ENCODE data around the gene ITGA7. TPM values are rescaled to one million over a fixed set of nuclear protein-coding genes. Genes with fewer than 3 reads are reported as not detected.

ITGA7 gene
- total RNA-seq, 1 donor from 2014 or later, result 26.5 TPM

DNA sequence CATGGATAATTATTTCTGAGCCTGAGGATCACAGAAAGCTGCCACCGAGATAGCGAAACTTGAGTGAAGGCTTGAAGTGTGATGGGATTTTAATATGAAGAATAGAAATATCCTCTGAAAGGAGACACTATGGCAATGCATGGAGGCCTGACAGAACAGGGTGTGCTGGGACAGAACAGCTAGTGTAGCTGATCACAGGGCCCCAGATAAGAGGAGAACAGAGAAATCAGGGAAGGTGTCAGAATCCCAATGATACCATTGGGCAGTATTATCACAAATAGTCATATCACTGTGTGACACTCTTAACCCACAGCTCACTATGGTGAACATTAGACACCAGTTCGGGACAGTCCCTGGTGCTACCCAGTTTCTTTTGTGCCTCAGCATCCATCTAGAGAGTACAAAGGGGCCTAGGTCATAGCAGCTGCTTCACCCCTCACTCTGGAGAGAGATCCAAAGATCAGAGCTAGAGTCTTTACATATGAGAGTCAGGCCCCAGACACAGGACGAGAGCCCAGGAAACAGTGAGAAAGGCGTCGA, 71.5 kb downstream of the ITGA7 start:
- TF ChIP-seq, protein P1, sequence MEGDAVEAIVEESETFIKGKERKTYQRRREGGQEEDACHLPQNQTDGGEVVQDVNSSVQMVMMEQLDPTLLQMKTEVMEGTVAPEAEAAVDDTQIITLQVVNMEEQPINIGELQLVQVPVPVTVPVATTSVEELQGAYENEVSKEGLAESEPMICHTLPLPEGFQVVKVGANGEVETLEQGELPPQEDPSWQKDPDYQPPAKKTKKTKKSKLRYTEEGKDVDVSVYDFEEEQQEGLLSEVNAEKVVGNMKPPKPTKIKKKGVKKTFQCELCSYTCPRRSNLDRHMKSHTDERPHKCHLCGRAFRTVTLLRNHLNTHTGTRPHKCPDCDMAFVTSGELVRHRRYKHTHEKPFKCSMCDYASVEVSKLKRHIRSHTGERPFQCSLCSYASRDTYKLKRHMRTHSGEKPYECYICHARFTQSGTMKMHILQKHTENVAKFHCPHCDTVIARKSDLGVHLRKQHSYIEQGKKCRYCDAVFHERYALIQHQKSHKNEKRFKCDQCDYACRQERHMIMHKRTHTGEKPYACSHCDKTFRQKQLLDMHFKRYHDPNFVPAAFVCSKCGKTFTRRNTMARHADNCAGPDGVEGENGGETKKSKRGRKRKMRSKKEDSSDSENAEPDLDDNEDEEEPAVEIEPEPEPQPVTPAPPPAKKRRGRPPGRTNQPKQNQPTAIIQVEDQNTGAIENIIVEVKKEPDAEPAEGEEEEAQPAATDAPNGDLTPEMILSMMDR (IDR thresholded peaks at IDR 0.05; ENCODE audit: insufficient read depth, low read depth, low read length), result no peak
- no peak for TF ChIP-seq EZH2 (IDR thresholded peaks at IDR 0.05; ENCODE audit: insufficient read depth, low read length)
- Histone ChIP-seq H3K4me3 (ENCODE audit: insufficient read depth, low read depth, low read length) (no peak overlapping the region), H3K36me3 (ENCODE audit: insufficient read depth, low read length) (no peaks in the 10 kb centered on the region), H3K4me1 (ENCODE audit: insufficient read depth, low read length) (no peaks in the 10 kb centered on the region), H4K20me1 (ENCODE audit: insufficient read depth, low read length) (no peaks in the 10 kb centered on the region), H3K9me3 (ENCODE audit: insufficient read depth, low read depth, low read length) (no peaks in the 10 kb centered on the region), H3K79me2 (ENCODE audit: insufficient read depth, low read length) (no peaks in the 10 kb centered on the region), H2AFZ (ENCODE audit: low read depth, low read length) (no peak overlapping the region), H3K4me2 (ENCODE audit: low read length) (no peak overlapping the region), H3K27ac (ENCODE audit: low read depth, low read length) (no peak overlapping the region), H3K27me3 (ENCODE audit: insufficient read depth, low read length) (peaks cover 14% of the 10 kb centered on the region), H3K9ac (ENCODE audit: low read length) (no peak overlapping the region)
- Mint-ChIP-seq H3K9me3 (ENCODE audit: unreplicated experiment) (no peaks in the 10 kb centered on the region), H3K27ac (ENCODE audit: unreplicated experiment) (no peak overlapping the region), H3K4me3 (ENCODE audit: unreplicated experiment) (no peak overlapping the region), H3K36me3 (ENCODE audit: low read depth, unreplicated experiment) (no peaks in the 10 kb centered on the region), H3K27me3 (ENCODE audit: low read depth, unreplicated experiment) (peaks cover 39% of the 10 kb centered on the region), H3K4me1 (ENCODE audit: low read depth, unreplicated experiment) (no peaks in the 10 kb centered on the region)
- DNase-seq (ENCODE audit: low read depth) (no peak), FAIRE-seq (no peak)

Other genes starting within 250 kb of the ITGA7 start
- not detected in 2 replicates for gene OR6C70, start 237.8 kb downstream of the ITGA7 start, total RNA-seq
- not detected in 2 replicates for gene OR6C68, start 215.5 kb downstream of the ITGA7 start, total RNA-seq
- not detected in 2 replicates for gene OR6C4, start 158.3 kb downstream of the ITGA7 start, total RNA-seq
- not detected in 2 replicates for gene OR2AP1, start 135.4 kb downstream of the ITGA7 start, total RNA-seq
- gene OR10P1, start 71.0 kb downstream of the ITGA7 start, total RNA-seq, result not detected in 2 replicates
- 49.2 and 51.0 TPM in 2 replicates for gene BLOC1S1, start 8.1 kb upstream of the ITGA7 start, total RNA-seq
- 1.4 and 2.1 TPM in 2 replicates for gene RDH5, start 12.5 kb upstream of the ITGA7 start, total RNA-seq
- gene CD63, start 21.1 kb upstream of the ITGA7 start, total RNA-seq, result 965 and 1,014 TPM in 2 replicates
- gene GDF11, start 35.2 kb upstream of the ITGA7 start, total RNA-seq, result 25.3 and 28.9 TPM in 2 replicates
- 95.7 and 105 TPM in 2 replicates for gene SARNP, start 109.8 kb upstream of the ITGA7 start, total RNA-seq
- gene ORMDL2, start 110.1 kb upstream of the ITGA7 start, total RNA-seq, result 54.8 and 58.9 TPM in 2 replicates
- gene DNAJC14, start 121.7 kb upstream of the ITGA7 start, total RNA-seq, result 26.3 and 29.7 TPM in 2 replicates
- gene MMP19, start 135.0 kb upstream of the ITGA7 start, total RNA-seq, result 3.6 and 4.7 TPM in 2 replicates
- gene PYM1, start 220.0 kb upstream of the ITGA7 start, total RNA-seq, result 31.5 and 33.6 TPM in 2 replicates
- 108 and 118 TPM in 2 replicates for gene DGKA, start 223.3 kb upstream of the ITGA7 start, total RNA-seq

Measured in astrocyte (in vitro differentiated cells and primary cell).